Measurements from ENCODE around the gene MYO5A. TPM values are rescaled to one million over a fixed set of nuclear protein-coding genes. Genes with fewer than 3 reads are reported as not detected.

Gene MYO5A
- total and polyA plus RNA-seq, 2 donors (not counting 1 experiment from before 2014, with no cell fraction given), result 12.2 to 44.4 TPM

DNA sequence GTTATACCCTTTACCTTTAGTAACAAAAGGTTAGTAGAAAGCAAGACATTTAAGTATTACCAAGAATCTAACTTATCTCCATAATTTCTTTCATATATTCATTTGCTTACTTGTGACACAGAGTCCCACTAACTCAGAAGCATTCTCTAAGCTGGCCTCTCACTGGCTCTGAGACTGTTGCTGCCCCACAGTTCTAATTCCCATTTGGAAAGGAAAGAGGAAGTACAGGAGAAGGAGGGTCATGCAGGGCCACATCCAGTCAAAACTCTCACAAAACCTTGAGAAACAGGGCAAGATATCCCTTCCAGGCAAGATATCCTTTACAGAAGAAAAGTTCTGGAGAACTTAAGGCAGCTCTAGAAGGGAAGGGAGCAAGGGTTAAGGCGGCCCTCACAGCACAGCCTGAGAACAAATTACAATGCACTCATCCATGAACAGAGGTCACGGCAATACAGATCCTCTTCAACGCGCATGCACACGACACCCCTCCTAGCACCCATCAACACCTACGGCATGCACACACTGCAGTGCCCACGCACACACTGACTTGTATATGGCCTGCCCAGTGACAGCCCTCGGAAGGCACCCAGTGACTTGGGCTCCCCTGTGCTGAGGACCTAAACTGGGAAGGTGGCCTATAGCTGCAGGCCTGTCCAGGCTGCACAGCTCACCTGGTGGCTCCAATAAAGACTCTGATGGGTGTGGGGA is 220.1 kb downstream of the MYO5A start:
- peaks cover 19 to 20% of the 10 kb centered on the region in 2 donors for H3K4me1 ChIP-seq (ENCODE audit: control insufficient read depth in 2 of 2, insufficient read depth in 2 of 2, low read length in 2 of 2)
- intact Hi-C loops (cut with micrococcal nuclease), result loop anchor here (1.0 kb wide), 1 partner anchor 52 kb away; no protein-coding TSS in a partner anchor
- ChIA-PET POLR2A (no interaction called here), CTCF (interaction anchor here (0.7 to 2.5 kb wide), 7 partner anchors 16 to 427 kb away, joined by 3 to 12 read pairs (median 4); no protein-coding TSS in a partner anchor)
- ATAC-seq (ENCODE audit: low read depth) (peak; percentile 76), DNase-seq (peak; percentile 35)
- H3K27me3 Mint-ChIP-seq, result no peaks in the 10 kb centered on the region
- peak overlapping the region; percentile 59 for H3K4me3 Mint-ChIP-seq
- no peaks in the 10 kb centered on the region for H3K9me3 Mint-ChIP-seq (ENCODE audit: insufficient read depth)
- peak overlapping the region; percentile 10 for H3K9ac ChIP-seq (ENCODE audit: low read length)
- peak overlapping the region; percentile 29 to 52 for H3K27ac ChIP-seq (ENCODE audit: low read length in 2 of 2)
- TF ChIP-seq EZH2 (IDR thresholded peaks at IDR 0.05; ENCODE audit: borderline replicate concordance, insufficient read depth, low read depth, low read length, poor library complexity, severe bottlenecking), result no peak
- TF ChIP-seq, protein P1, sequence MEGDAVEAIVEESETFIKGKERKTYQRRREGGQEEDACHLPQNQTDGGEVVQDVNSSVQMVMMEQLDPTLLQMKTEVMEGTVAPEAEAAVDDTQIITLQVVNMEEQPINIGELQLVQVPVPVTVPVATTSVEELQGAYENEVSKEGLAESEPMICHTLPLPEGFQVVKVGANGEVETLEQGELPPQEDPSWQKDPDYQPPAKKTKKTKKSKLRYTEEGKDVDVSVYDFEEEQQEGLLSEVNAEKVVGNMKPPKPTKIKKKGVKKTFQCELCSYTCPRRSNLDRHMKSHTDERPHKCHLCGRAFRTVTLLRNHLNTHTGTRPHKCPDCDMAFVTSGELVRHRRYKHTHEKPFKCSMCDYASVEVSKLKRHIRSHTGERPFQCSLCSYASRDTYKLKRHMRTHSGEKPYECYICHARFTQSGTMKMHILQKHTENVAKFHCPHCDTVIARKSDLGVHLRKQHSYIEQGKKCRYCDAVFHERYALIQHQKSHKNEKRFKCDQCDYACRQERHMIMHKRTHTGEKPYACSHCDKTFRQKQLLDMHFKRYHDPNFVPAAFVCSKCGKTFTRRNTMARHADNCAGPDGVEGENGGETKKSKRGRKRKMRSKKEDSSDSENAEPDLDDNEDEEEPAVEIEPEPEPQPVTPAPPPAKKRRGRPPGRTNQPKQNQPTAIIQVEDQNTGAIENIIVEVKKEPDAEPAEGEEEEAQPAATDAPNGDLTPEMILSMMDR (IDR thresholded peaks at IDR 0.05), result no peak
- H3K79me2 ChIP-seq (ENCODE audit: control insufficient read depth, insufficient read depth, low read length), result no peaks in the 10 kb centered on the region
- peak overlapping the region; percentile 43 for H3K27ac Mint-ChIP-seq
- peaks cover 26% of the 10 kb centered on the region for H3K4me1 Mint-ChIP-seq
- no peaks in the 10 kb centered on the region for H3K9me3 ChIP-seq (ENCODE audit: control extremely low read depth in 1 of 3, control insufficient read depth in 2 of 3, insufficient read depth in 1 of 3, low read length in 2 of 3)
- peaks cover 13 to 16% of the 10 kb centered on the region in 2 experiments for H3K36me3 ChIP-seq (replicated peaks in 1 of 2; ENCODE audit: control extremely low read depth in 1 of 2, control insufficient read depth in 1 of 2, extremely low read depth in 1 of 2, insufficient read depth in 2 of 2, low read length in 1 of 2)
- no peak overlapping the region for H2AFZ ChIP-seq (ENCODE audit: insufficient read depth, low read depth, low read length, poor library complexity, severe bottlenecking)
- H4K20me1 ChIP-seq (ENCODE audit: control insufficient read depth, insufficient read depth, low read length, poor library complexity, severe bottlenecking), result no peaks in the 10 kb centered on the region
- H3K4me2 ChIP-seq (replicated peaks; ENCODE audit: low read depth, low read length, poor library complexity, severe bottlenecking), result peak overlapping the region; percentile 59
- H3K27me3 ChIP-seq (replicated peaks in 1 of 4; ENCODE audit: control extremely low read depth in 1 of 4, control insufficient read depth in 3 of 4, insufficient read depth in 4 of 4, low read length in 3 of 4), result no peaks in the 10 kb centered on the region
- 54% methylated on average over 7 of the region's 8 CpGs for WGBS (ENCODE audit: insufficient coverage)
- peak overlapping the region in 1 of 5 experiments; percentile 34 for H3K4me3 ChIP-seq (ENCODE audit: control extremely low read depth in 1 of 5, extremely low read depth in 1 of 5, insufficient read depth in 1 of 5, low read depth in 2 of 5, low read length in 4 of 5)

DNA sequence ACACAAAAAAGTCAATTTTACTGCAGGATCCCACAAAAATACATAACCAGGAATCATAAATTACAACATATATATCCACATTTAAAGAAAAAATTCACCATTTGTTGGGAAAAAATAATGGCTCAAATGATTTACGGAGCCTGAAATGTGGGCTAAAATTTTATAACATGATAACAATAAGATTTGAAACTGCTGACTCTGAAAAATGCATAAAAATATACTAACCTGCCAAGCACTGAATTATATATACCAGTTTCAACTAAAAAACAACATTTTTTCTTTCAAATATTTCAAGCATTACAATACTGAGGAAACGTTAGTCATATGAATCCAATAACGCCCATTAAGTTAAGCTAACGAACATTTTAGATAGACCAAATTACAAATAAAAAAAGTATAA is 220.8 kb downstream of the MYO5A start:
- H3K79me2 ChIP-seq (ENCODE audit: control insufficient read depth, insufficient read depth, low read length), result no peaks in the 10 kb centered on the region
- Mint-ChIP-seq H3K4me3 (no peak overlapping the region), H3K27me3 (no peaks in the 10 kb centered on the region), H3K27ac (no peak overlapping the region), H3K4me1 (peaks cover 30% of the 10 kb centered on the region), H3K9me3 (ENCODE audit: insufficient read depth) (no peaks in the 10 kb centered on the region)
- H4K20me1 ChIP-seq (ENCODE audit: control insufficient read depth, insufficient read depth, low read length, poor library complexity, severe bottlenecking), result no peaks in the 10 kb centered on the region
- no peak overlapping the region for H3K9ac ChIP-seq (ENCODE audit: low read length)
- CTCF ChIA-PET, result interaction anchor here (1.2 kb wide), 1 partner anchor 156 kb away, joined by 3 read pairs; no protein-coding TSS in a partner anchor
- ATAC-seq (ENCODE audit: low read depth) (no peak), DNase-seq (no peak)
- H3K27me3 ChIP-seq (replicated peaks in 1 of 4; ENCODE audit: control extremely low read depth in 1 of 4, control insufficient read depth in 3 of 4, insufficient read depth in 4 of 4, low read length in 3 of 4), result no peaks in the 10 kb centered on the region
- no peaks in the 10 kb centered on the region for H3K9me3 ChIP-seq (ENCODE audit: control extremely low read depth in 1 of 3, control insufficient read depth in 2 of 3, insufficient read depth in 1 of 3, low read length in 2 of 3)
- TF ChIP-seq, protein P1 (IDR thresholded peaks at IDR 0.05), result no peak
- TF ChIP-seq EZH2 (IDR thresholded peaks at IDR 0.05; ENCODE audit: borderline replicate concordance, insufficient read depth, low read depth, low read length, poor library complexity, severe bottlenecking), result no peak
- H3K27ac ChIP-seq (ENCODE audit: low read length in 2 of 2), result peak overlapping the region in 1 of 2 donors; percentile 52
- intact Hi-C loops (cut with micrococcal nuclease), result loop anchor here (1.0 kb wide), 1 partner anchor 52 kb away; no protein-coding TSS in a partner anchor
- H3K4me3 ChIP-seq (ENCODE audit: control extremely low read depth in 1 of 5, extremely low read depth in 1 of 5, insufficient read depth in 1 of 5, low read depth in 2 of 5, low read length in 4 of 5), result no peak overlapping the region
- POLR2A ChIA-PET, result no interaction called here
- H3K36me3 ChIP-seq (replicated peaks in 1 of 2; ENCODE audit: control extremely low read depth in 1 of 2, control insufficient read depth in 1 of 2, extremely low read depth in 1 of 2, insufficient read depth in 2 of 2, low read length in 1 of 2), result peaks cover 5 to 10% of the 10 kb centered on the region in 2 experiments
- peak overlapping the region; percentile 59 for H3K4me2 ChIP-seq (replicated peaks; ENCODE audit: low read depth, low read length, poor library complexity, severe bottlenecking)
- WGBS (ENCODE audit: insufficient coverage), result no CpG with 5 or more reads among the region's 4 CpGs
- H3K4me1 ChIP-seq (ENCODE audit: control insufficient read depth in 2 of 2, insufficient read depth in 2 of 2, low read length in 2 of 2), result peaks cover 20 to 22% of the 10 kb centered on the region in 2 donors
- H2AFZ ChIP-seq (ENCODE audit: insufficient read depth, low read depth, low read length, poor library complexity, severe bottlenecking), result no peak overlapping the region

Measured in B cell (primary cell).